Measurements from ENCODE around the gene NTN4. TPM values are rescaled to one million over a fixed set of nuclear protein-coding genes. Genes with fewer than 3 reads are reported as not detected.

Gene NTN4
- polyA plus RNA-seq, 1 donor (not counting 4 experiments of a cell fraction or from before 2014, with no cell fraction given): 8.3 TPM

GRCh38 chr12:95804291-95804690 lies 13.7 kb upstream of the NTN4 start:
- H3K9ac ChIP-seq (ENCODE audit: control insufficient read depth, extremely low read depth, insufficient read depth, low read length): no peak overlapping the region
- H2AFZ ChIP-seq (ENCODE audit: control insufficient read depth, low read length): no peak overlapping the region
- H3K4me1 ChIP-seq (ENCODE audit: control insufficient read depth, extremely low read depth, insufficient read depth, low read length): peaks cover 28% of the 10 kb centered on the region
- TF ChIP-seq EZH2 (IDR thresholded peaks at IDR 0.05; ENCODE audit: low read length): no peak
- no peaks in the 10 kb centered on the region for H4K20me1 ChIP-seq (ENCODE audit: control insufficient read depth, extremely low read depth, insufficient read depth, low read length)
- DNase-seq (ENCODE audit: low read depth, low spot score) (no peak), FAIRE-seq (no peak)
- H3K27ac ChIP-seq (ENCODE audit: control insufficient read depth, insufficient read depth, low read length): no peak overlapping the region
- H3K27me3 ChIP-seq (ENCODE audit: control insufficient read depth, extremely low read depth, insufficient read depth, low read length): no peaks in the 10 kb centered on the region
- H3K9me1 ChIP-seq (ENCODE audit: control insufficient read depth, extremely low read depth, insufficient read depth, low read length): no peaks in the 10 kb centered on the region
- H3K4me2 ChIP-seq (ENCODE audit: control insufficient read depth, extremely low read depth, insufficient read depth, low read depth, low read length): no peak overlapping the region
- no peaks in the 10 kb centered on the region for H3K36me3 ChIP-seq (ENCODE audit: control insufficient read depth in 2 of 2, extremely low read depth in 1 of 2, insufficient read depth in 2 of 2, low read length in 2 of 2)
- H3K79me2 ChIP-seq (ENCODE audit: control insufficient read depth, insufficient read depth, low read length): no peaks in the 10 kb centered on the region
- no peak overlapping the region for H3K4me3 ChIP-seq (ENCODE audit: control insufficient read depth in 2 of 3, extremely low read depth in 1 of 3, insufficient read depth in 2 of 3, low read depth in 1 of 3, low read length in 3 of 3)
- H3K9me3 ChIP-seq (ENCODE audit: control insufficient read depth, low read depth, low read length): no peaks in the 10 kb centered on the region
- dilution Hi-C loops (cut with MboI; ENCODE audit: extremely low pct_ligation_motif_present, low sequenced_read_pairs): no loop called here

GRCh38 chr12:95803817-95804216 lies 13.3 kb upstream of the NTN4 start:
- H3K79me2 ChIP-seq (ENCODE audit: control insufficient read depth, insufficient read depth, low read length): no peaks in the 10 kb centered on the region
- H3K9me1 ChIP-seq (ENCODE audit: control insufficient read depth, extremely low read depth, insufficient read depth, low read length): no peaks in the 10 kb centered on the region
- H3K9ac ChIP-seq (ENCODE audit: control insufficient read depth, extremely low read depth, insufficient read depth, low read length): no peak overlapping the region
- no peaks in the 10 kb centered on the region for H4K20me1 ChIP-seq (ENCODE audit: control insufficient read depth, extremely low read depth, insufficient read depth, low read length)
- H3K9me3 ChIP-seq (ENCODE audit: control insufficient read depth, low read depth, low read length): no peaks in the 10 kb centered on the region
- dilution Hi-C loops (cut with MboI; ENCODE audit: extremely low pct_ligation_motif_present, low sequenced_read_pairs): no loop called here
- DNase-seq (ENCODE audit: low read depth, low spot score): no peak
- H3K4me1 ChIP-seq (ENCODE audit: control insufficient read depth, extremely low read depth, insufficient read depth, low read length): peaks cover 28% of the 10 kb centered on the region
- no peak overlapping the region for H2AFZ ChIP-seq (ENCODE audit: control insufficient read depth, low read length)
- H3K27me3 ChIP-seq (ENCODE audit: control insufficient read depth, extremely low read depth, insufficient read depth, low read length): no peaks in the 10 kb centered on the region
- no peak overlapping the region for H3K4me3 ChIP-seq (ENCODE audit: control insufficient read depth in 2 of 3, extremely low read depth in 1 of 3, insufficient read depth in 2 of 3, low read depth in 1 of 3, low read length in 3 of 3)
- H3K36me3 ChIP-seq (ENCODE audit: control insufficient read depth in 2 of 2, extremely low read depth in 1 of 2, insufficient read depth in 2 of 2, low read length in 2 of 2): no peaks in the 10 kb centered on the region
- H3K4me2 ChIP-seq (ENCODE audit: control insufficient read depth, extremely low read depth, insufficient read depth, low read depth, low read length): no peak overlapping the region
- H3K27ac ChIP-seq (ENCODE audit: control insufficient read depth, insufficient read depth, low read length): no peak overlapping the region
- no peak for FAIRE-seq
- no peak for TF ChIP-seq EZH2 (IDR thresholded peaks at IDR 0.05; ENCODE audit: low read length)
- TF ChIP-seq CTCF (optimal IDR thresholded peaks at IDR 0.05 in 1 of 3, IDR thresholded peaks at IDR 0.05 in 1 of 3, conservative IDR thresholded peaks at IDR 0.05 in 1 of 3; ENCODE audit: extremely low read depth in 1 of 3, insufficient read depth in 2 of 3, low read length in 3 of 3): no peak
